Adrenal gland (tissue), 12 donors: Measurements from ENCODE around the gene GMDS. TPM values are rescaled to one million over a fixed set of nuclear protein-coding genes. Genes with fewer than 3 reads are reported as not detected.

Source experiments
- DNase-seq, 7 donors: peaks; one replicate each; pipeline ENCODE4 v3.0.0-alpha.2; 2019 to 2020
- H3K27ac ChIP-seq, 5 donors: fragments of 200-600 bp; sonication (generic) in 4 of 5; 1 replicate in 3 of 5; 2 replicates in 2 of 5; pipeline versions ENCODE4 v1.5.1 to v1.8.0; 2016 to 2020; ENCODE audit warnings: mild to moderate bottlenecking in 1 of 5
- H3K27me3 ChIP-seq: fragments of 200-600 bp; 2 replicates; pipeline ENCODE4 v1.8.0; 2021
- H3K36me3 ChIP-seq, 2 donors: fragments of 200-600 bp; replicated peaks in 1 of 2; 1 replicate in 1 of 2; 2 replicates in 1 of 2; pipeline versions ENCODE4 v1.5.1 to v1.8.0; 2018 to 2022
- H3K4me1 ChIP-seq, 2 donors: fragments of 200-600 bp; replicated peaks in 1 of 2; 1 replicate in 1 of 2; 2 replicates in 1 of 2; pipeline versions ENCODE4 v1.5.1 to v1.8.0; 2018 to 2021
- H3K4me3 ChIP-seq, 4 donors: fragments of 200-600 bp; sonication (generic) in 3 of 4; one replicate each; pipeline ENCODE4 v1.5.1; 2016 to 2018
- H3K9me3 ChIP-seq, 3 donors: fragments of 200-600 bp; sonication (generic) in 1 of 3; replicated peaks in 1 of 3; 1 replicate in 2 of 3; 2 replicates in 1 of 3; pipeline versions ENCODE4 v1.5.1 to v1.8.0; 2016 to 2021
- POLR2A ChIP-seq, 2 donors: fragments of 450-650 bp; IDR thresholded peaks; one replicate each; pipeline ENCODE4 v1.6.1; 2017; ENCODE audit warnings: antibody characterized with exemption in 2 of 2, mild to moderate bottlenecking in 2 of 2, moderate library complexity in 1 of 2
- WGBS, 4 donors: extraction: QIAGEN DNeasy Blood & Tissue Kit in 2 of 4; methylation state at CpG; one replicate each; pipeline versions ENCODE4 v1.1.5 to v1.1.7; 2013 to 2017; 5-methylcytosine and 5-hydroxymethylcytosine counted together
- intact Hi-C, 2 donors: fragments of 100-400 bp; cut with DNase I; formaldehyde crosslinking; loops; one replicate each; pipeline versions ENCODE4 v1.14.1 to v1.15.0; 2022 to 2023
- polyA plus RNA-seq, 3 donors: library from polyadenylated mRNA; stranded (reverse); fragments of 200-250 nt in 2 of 3; fragments of 350-450 nt in 1 of 3; fragmentation: Illumina TruSeq in 1 of 3; extraction: RNeasy Lipid Tissue Mini Kit (QIAGEN cat#74804) in 1 of 3; gene quantifications; one replicate each; pipeline ENCODE4 v1.2.3, GENCODE V29; 2013 to 2014
- total RNA-seq, 9 donors: library from RNA; depleted of rRNA in 4 of 9; stranded (reverse); fragments of >200 nt in 4 of 9; fragments of 120-200 nt in 1 of 9; fragmentation: NEBNext Ultra II Directional in 1 of 9; extraction: Animal tissue kit (Norgen Biotek cat#: 25700) in 1 of 9; gene quantifications; one replicate each; pipeline versions ENCODE4 v1.1.0 to v1.2.4, GENCODE V29; 2013 to 2023
- TF ChIP-seq, protein P1 (sequence below), 6 experiments: fragments of 450-650 bp in 4 of 6; fragments of 200-600 bp in 2 of 6; sonication (generic) in 1 of 6; IDR thresholded peaks; 1 replicate in 5 of 6; 2 replicates in 1 of 6; pipeline versions ENCODE4 v1.5.1 to v1.8.0; 2016 to 2021; ENCODE audit warnings: antibody characterized with exemption in 6 of 6, mild to moderate bottlenecking in 2 of 6, moderate library complexity in 1 of 6
- donor health status: healthy with polysubstance abuse.
- donor health status: Bipolar disorder and iron deficiency.
- donor health status: DM: yes; HTN: yes; CAD: no.
- donor health status: DM: no; HTN: no; CAD: no.
- donor health status: DM: no; HTN: no; CAD: no.
- donor health status: DM: yes; HTN: yes; CAD: no.

GMDS gene
- total and polyA plus RNA-seq, 12 donors, result 8.5 to 39.2 (median 15.2) TPM

DNA sequence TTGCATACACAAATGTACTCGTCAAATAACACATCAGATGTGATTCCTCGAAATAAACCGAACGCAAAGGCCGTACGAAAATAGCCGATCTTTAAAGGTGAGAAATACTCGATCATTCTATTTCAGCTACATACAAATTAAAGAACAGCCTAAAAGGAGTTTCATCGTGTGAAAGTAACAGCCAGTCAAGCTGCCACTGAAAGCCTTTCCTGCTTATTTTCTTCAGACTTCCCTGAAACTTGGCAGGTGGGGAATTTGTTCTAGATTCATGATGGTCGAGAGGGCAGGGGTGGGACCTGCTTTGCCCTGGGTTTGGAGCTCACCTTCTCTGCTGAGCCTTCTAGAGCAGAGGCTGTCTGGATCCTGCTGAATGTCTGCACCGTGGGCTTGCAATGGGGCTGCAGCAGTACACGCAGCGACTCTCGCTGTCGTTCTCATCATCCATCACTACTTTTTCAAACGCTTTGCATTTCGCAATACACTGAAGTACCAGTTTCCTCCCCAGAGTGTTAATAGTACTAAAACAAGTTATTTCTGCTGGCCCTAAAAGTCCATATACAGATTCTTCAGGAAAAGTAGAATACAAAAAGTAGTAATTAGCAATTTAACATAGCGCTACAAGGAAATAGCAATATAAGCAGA is 619.5 kb downstream of the GMDS start:
- no peak for DNase-seq
- TF ChIP-seq POLR2A (IDR thresholded peaks at IDR 0.05), result no peak
- TF ChIP-seq, protein P1, sequence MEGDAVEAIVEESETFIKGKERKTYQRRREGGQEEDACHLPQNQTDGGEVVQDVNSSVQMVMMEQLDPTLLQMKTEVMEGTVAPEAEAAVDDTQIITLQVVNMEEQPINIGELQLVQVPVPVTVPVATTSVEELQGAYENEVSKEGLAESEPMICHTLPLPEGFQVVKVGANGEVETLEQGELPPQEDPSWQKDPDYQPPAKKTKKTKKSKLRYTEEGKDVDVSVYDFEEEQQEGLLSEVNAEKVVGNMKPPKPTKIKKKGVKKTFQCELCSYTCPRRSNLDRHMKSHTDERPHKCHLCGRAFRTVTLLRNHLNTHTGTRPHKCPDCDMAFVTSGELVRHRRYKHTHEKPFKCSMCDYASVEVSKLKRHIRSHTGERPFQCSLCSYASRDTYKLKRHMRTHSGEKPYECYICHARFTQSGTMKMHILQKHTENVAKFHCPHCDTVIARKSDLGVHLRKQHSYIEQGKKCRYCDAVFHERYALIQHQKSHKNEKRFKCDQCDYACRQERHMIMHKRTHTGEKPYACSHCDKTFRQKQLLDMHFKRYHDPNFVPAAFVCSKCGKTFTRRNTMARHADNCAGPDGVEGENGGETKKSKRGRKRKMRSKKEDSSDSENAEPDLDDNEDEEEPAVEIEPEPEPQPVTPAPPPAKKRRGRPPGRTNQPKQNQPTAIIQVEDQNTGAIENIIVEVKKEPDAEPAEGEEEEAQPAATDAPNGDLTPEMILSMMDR (IDR thresholded peaks at IDR 0.05), result no peak
- Histone ChIP-seq H3K4me1 (peaks cover 0 to 17% of the 10 kb centered on the region in 2 donors), H3K27ac (peak overlapping the region in 2 of 5 donors; percentile 48 to 59), H3K27me3 (peaks cover 3% of the 10 kb centered on the region), H3K4me3 (peak overlapping the region in 1 of 4 donors; percentile 51), H3K36me3 (no peaks in the 10 kb centered on the region), H3K9me3 (no peaks in the 10 kb centered on the region)
- WGBS, 4 donors, result 49 to 66% (median 58%) methylated on average over 18 of the region's 18 CpGs
- intact Hi-C loops, result no loop called here

DNA sequence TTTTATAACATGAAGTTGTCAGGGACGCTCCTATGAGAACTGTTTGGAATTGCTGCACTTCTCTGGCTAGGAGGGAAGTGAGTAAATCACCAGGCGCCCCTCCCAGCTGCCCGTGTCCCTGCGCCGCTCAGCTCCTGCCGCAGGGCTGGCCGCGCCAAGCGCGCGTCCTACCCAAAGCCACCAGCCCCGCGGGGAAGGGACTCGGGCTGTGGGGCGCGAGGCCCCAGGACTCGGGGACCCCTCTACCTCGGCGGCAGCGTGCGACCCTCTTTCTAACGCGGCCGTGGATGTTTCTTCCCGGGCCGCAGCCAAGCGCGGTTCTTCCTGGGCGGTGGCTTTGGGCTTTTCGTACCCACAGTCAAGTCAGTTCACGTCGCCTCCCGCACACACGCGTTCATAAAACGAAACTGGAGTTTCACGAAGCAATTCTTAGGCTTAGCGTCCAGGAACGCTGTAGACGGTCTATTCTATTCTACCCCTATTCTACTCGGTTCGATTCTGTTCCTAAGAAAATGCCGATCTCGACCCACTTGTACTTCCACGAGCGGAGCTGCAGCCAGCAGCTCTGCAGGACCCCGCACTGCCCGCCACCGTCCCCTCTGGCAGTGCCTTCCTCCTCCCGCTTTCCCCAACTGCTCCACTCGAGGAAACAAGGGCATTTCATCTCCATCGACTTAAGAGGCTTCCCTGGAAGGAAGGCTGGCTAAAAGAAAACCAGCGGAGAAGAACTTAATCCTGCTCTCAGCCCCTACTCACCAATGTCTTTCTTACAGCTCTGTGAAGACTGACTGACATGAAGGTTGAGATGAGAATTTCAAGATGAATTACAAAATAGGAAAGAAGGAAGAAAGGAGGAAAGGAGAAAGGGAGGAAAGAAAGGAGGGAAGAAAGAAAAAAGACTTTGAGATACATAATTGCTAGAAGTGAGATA is 620.3 kb downstream of the GMDS start:
- Histone ChIP-seq H3K4me3 (peak overlapping the region; percentile 2 to 58 (median 36)), H3K9me3 (no peaks in the 10 kb centered on the region), H3K27me3 (peaks cover 3% of the 10 kb centered on the region), H3K27ac (peak overlapping the region in 3 of 5 donors; percentile 59 to 76 (median 73)), H3K4me1 (peaks cover 0 to 19% of the 10 kb centered on the region in 2 donors), H3K36me3 (no peaks in the 10 kb centered on the region)
- no peak for TF ChIP-seq POLR2A (IDR thresholded peaks at IDR 0.05)
- TF ChIP-seq, protein P1 (IDR thresholded peaks at IDR 0.05), result no peak
- peak in 3 of 7 donors; percentile 35 to 43 (median 42) for DNase-seq
- intact Hi-C loops, result no loop called here
- 2 to 4% (median 3%) methylated on average over 27 to 53 of the region's 53 CpGs for WGBS, 4 donors

GRCh38 chr6:1624058-1624850 is 621.2 kb downstream of the GMDS start:
- H3K9me3 ChIP-seq, result no peaks in the 10 kb centered on the region
- DNase-seq, result peak in 1 of 7 donors; percentile 34
- H3K4me3 ChIP-seq, result peak overlapping the region in 2 of 4 donors; percentile 51 to 58
- H3K27me3 ChIP-seq, result peaks cover 3% of the 10 kb centered on the region
- 3 to 13% (median 7%) methylated on average over 18 to 66 of the region's 66 CpGs for WGBS, 4 donors
- intact Hi-C loops, result no loop called here
- H3K36me3 ChIP-seq, result no peaks in the 10 kb centered on the region
- H3K4me1 ChIP-seq, result peaks cover 0 to 23% of the 10 kb centered on the region in 2 donors
- H3K27ac ChIP-seq, result peak overlapping the region in 4 of 5 donors; percentile 10 to 76 (median 52)
- peak in 1 of 2 donors; percentile 7 for TF ChIP-seq POLR2A (IDR thresholded peaks at IDR 0.05)
- TF ChIP-seq, protein P1 (IDR thresholded peaks at IDR 0.05), result no peak

GRCh38 chr6:1623769-1624057 is 621.7 kb downstream of the GMDS start:
- Histone ChIP-seq H3K9me3 (no peaks in the 10 kb centered on the region), H3K4me3 (peak overlapping the region in 1 of 4 donors; percentile 51), H3K4me1 (peaks cover 0 to 23% of the 10 kb centered on the region in 2 donors), H3K36me3 (no peaks in the 10 kb centered on the region), H3K27me3 (peaks cover 3% of the 10 kb centered on the region), H3K27ac (peak overlapping the region in 3 of 5 donors; percentile 10 to 76 (median 73))
- TF ChIP-seq POLR2A (IDR thresholded peaks at IDR 0.05), result no peak
- TF ChIP-seq, protein P1 (IDR thresholded peaks at IDR 0.05), result no peak
- DNase-seq, result no peak
- intact Hi-C loops, result no loop called here
- WGBS, 4 donors, result 46 to 64% (median 62%) methylated on average over 12 of the region's 12 CpGs
